CD4-positive, CD25-positive, alpha-beta regulatory T cell (primary cell): Measurements from ENCODE around the gene ZDHHC8. TPM values are rescaled to one million over a fixed set of nuclear protein-coding genes. Genes with fewer than 3 reads are reported as not detected.
A peak's percentile ranks its signal among the peaks of the same experiment; 100 is the strongest.

ENCODE experiments used
- ATAC-seq, 2 donors: fragments of 150-1000 bp; cut with Tn5 transposase; one replicate each; pipeline ENCODE4 v1.10.0; 2021; ENCODE audit warnings: low read depth in 2 of 2, moderate number of reproducible peaks in 2 of 2, moderate library complexity in 1 of 2
- DNase-seq, 3 donors: peaks; one replicate each; pipeline versions ENCODE4 v3.0.0 to v3.0.0-alpha.2; 2012 to 2022; ENCODE audit warnings: mixed read lengths in 1 of 3
- H3K27ac ChIP-seq: one replicate; pipeline ENCODE4 v1.7.0; 2013; ENCODE audit warnings: mild to moderate bottlenecking, low read length; ENCODE audit not compliant: insufficient read depth, poor library complexity, severe bottlenecking
- H3K27me3 ChIP-seq: one replicate; pipeline ENCODE4 v1.7.0; 2013; ENCODE audit warnings: low read length; ENCODE audit not compliant: control insufficient read depth, insufficient read depth
- H3K36me3 ChIP-seq: one replicate; pipeline ENCODE4 v1.7.0; 2013; ENCODE audit warnings: mild to moderate bottlenecking, low read length, moderate library complexity; ENCODE audit not compliant: control insufficient read depth, insufficient read depth
- H3K4me1 ChIP-seq: 2 replicates; pipeline ENCODE4 v1.7.0; 2013; ENCODE audit warnings: mild to moderate bottlenecking, low read length; ENCODE audit not compliant: insufficient read depth, control insufficient read depth, poor library complexity, severe bottlenecking
- H3K4me3 ChIP-seq: one replicate; pipeline ENCODE4 v1.7.0; 2013; ENCODE audit warnings: low read depth, mild to moderate bottlenecking, low read length, moderate library complexity
- H3K9me3 ChIP-seq, 2 experiments: 1 replicate in 1 of 2; 2 replicates in 1 of 2; pipeline ENCODE4 v1.7.0; 2013; ENCODE audit warnings: low read length in 2 of 2, mild to moderate bottlenecking in 1 of 2, moderate library complexity in 1 of 2; ENCODE audit not compliant: control insufficient read depth in 2 of 2
- H3K27ac Mint-ChIP-seq, 3 donors: one replicate each; pipeline ENCODE4 v1.8.0; 2020 to 2022; ENCODE audit warnings: mild to moderate bottlenecking in 3 of 3, mixed read lengths in 3 of 3, moderate library complexity in 2 of 3
- H3K27me3 Mint-ChIP-seq: one replicate; pipeline ENCODE4 v1.8.0; 2022; ENCODE audit warnings: mild to moderate bottlenecking, mixed read lengths
- H3K36me3 Mint-ChIP-seq: one replicate; pipeline ENCODE4 v1.8.0; 2020; ENCODE audit warnings: mixed read lengths
- H3K4me1 Mint-ChIP-seq, 4 donors: one replicate each; pipeline ENCODE4 v1.8.0; 2020 to 2022; ENCODE audit warnings: mixed read lengths in 4 of 4, mild to moderate bottlenecking in 1 of 4
- H3K4me3 Mint-ChIP-seq, 4 donors: one replicate each; pipeline ENCODE4 v1.8.0; 2020 to 2022; ENCODE audit warnings: mild to moderate bottlenecking in 4 of 4, mixed read lengths in 4 of 4, moderate library complexity in 3 of 4
- H3K9me3 Mint-ChIP-seq, 7 donors: one replicate each; pipeline ENCODE4 v1.8.0; 2020 to 2022; ENCODE audit warnings: mixed read lengths in 7 of 7, mild to moderate bottlenecking in 3 of 7, moderate library complexity in 2 of 7
- polyA plus RNA-seq, 4 donors: library from polyadenylated mRNA; unstranded; fragments of 300-500 nt; fragmentation: Illumina TruSeq; gene quantifications; one replicate each; pipeline ENCODE4 v1.2.3, GENCODE V29; 2021
- total RNA-seq: library from RNA; stranded (reverse); gene quantifications from one replicate; pipeline ENCODE4 v1.2.3, GENCODE V29; 2022

The ZDHHC8 gene
- total and polyA plus RNA-seq, 5 donors from 2014 or later = 1.2 to 76.7 (median 1.9) TPM

DNA sequence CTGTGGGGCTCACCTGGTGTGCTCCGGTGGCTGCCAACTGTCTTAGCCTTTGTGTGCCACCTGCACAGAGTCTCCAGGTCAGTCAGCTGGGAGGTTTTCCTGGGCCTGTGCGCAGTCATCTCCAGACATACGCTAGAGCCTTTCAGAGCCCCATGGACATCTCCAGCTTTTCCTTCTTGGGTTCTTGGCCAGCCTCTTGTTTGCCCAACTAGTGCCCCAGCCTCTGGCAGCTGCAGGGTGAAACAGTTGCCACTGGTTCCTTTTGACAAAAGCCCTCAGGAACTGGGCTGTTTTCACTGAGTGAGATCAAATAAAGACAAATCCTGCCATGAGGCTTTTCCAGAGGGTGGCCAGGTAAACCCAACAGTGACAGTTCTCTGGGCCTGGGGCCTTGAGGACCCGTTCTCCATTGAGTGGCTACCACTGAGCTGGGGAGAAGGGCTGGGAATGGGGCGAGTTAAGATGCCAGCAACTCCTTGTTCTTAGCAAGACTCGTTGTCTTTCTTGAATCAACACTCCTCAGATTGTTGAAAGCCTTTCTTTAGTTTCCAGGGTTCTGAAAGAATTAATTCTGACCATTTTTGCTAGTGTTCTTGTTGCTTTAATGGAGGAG lies 32.4 kb upstream of the ZDHHC8 start:
- Histone ChIP-seq H3K36me3 (peaks cover 34% of the 10 kb centered on the region), H3K4me1 (peaks cover 36% of the 10 kb centered on the region), H3K27me3 (no peaks in the 10 kb centered on the region), H3K4me3 (peak overlapping the region; percentile 14), H3K9me3 (peaks cover 0 to 1% of the 10 kb centered on the region in 2 experiments), H3K27ac (peak overlapping the region; percentile 84)
- ATAC-seq (no peak), DNase-seq (no peak)
- Mint-ChIP-seq H3K9me3 (peaks cover 0 to 1% (median 0%) of the 10 kb centered on the region in 7 donors), H3K36me3 (peaks cover 32% of the 10 kb centered on the region), H3K4me3 (peak overlapping the region in 2 of 4 donors; percentile 16 to 85), H3K27me3 (no peaks in the 10 kb centered on the region), H3K4me1 (peaks cover 23 to 76% (median 45%) of the 10 kb centered on the region in 4 donors), H3K27ac (peak overlapping the region in 2 of 3 donors; percentile 95 to 97)

DNA sequence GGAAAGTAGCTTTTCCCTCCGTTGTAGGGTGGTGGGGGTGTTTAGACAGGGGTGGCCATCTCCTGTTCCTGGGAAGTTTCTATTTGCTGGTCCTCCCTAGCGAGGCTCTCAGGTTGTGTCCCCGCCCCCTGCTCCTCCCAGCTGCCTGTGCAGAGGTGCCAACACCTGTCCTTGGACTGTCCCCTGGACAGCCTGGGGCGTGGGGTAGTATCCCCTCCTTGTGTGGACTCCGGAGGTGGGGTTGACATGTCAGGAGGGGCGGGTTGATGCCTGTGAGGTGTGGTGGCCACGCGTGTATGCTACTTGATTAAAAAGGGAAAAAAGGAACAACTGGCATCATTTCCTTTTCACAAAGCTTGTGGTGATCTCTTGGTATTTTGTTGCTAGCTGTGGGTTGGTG lies 30.0 kb upstream of the ZDHHC8 start:
- Mint-ChIP-seq H3K27me3 (no peaks in the 10 kb centered on the region), H3K4me3 (peak overlapping the region in 2 of 4 donors; percentile 50 to 51), H3K9me3 (peaks cover 0 to 1% (median 0%) of the 10 kb centered on the region in 7 donors), H3K27ac (peak overlapping the region in 2 of 3 donors; percentile 95 to 97), H3K36me3 (peaks cover 17% of the 10 kb centered on the region), H3K4me1 (peaks cover 19 to 57% (median 32%) of the 10 kb centered on the region in 4 donors)
- Histone ChIP-seq H3K27me3 (no peaks in the 10 kb centered on the region), H3K4me1 (peaks cover 29% of the 10 kb centered on the region), H3K27ac (peak overlapping the region; percentile 84), H3K4me3 (no peak overlapping the region), H3K9me3 (no peaks in the 10 kb centered on the region), H3K36me3 (peaks cover 35% of the 10 kb centered on the region)
- ATAC-seq (no peak), DNase-seq (no peak)

DNA sequence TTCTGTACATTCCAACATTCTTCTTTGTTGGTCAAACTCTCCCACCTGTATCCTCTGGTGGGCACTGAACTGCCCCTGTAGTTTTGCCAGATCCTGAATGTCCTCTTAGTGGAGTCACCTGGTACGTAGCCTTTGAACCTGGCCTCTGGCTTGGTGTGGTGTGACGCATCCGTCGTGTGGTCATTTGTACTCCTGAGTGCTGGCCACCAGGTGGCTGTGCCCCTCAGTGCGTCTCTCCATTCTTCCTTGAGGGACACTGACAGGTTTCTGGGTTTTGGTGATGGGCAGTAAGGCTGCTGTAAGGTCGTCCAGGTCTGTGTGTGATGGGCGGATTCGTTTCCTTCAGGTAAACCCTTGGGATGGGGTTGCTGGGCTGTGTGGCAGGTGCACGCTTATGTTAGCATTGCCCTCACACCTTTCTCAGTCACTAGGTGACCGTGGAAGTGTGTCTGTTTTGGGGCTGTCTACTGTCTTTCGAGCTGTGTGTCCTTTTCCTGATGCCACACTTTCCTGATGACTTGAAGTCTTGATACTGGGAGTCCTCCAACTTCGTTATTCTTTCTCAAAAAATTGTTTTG lies 29.3 kb upstream of the ZDHHC8 start:
- peaks cover 16 to 53% (median 28%) of the 10 kb centered on the region in 4 donors for H3K4me1 Mint-ChIP-seq

DNA sequence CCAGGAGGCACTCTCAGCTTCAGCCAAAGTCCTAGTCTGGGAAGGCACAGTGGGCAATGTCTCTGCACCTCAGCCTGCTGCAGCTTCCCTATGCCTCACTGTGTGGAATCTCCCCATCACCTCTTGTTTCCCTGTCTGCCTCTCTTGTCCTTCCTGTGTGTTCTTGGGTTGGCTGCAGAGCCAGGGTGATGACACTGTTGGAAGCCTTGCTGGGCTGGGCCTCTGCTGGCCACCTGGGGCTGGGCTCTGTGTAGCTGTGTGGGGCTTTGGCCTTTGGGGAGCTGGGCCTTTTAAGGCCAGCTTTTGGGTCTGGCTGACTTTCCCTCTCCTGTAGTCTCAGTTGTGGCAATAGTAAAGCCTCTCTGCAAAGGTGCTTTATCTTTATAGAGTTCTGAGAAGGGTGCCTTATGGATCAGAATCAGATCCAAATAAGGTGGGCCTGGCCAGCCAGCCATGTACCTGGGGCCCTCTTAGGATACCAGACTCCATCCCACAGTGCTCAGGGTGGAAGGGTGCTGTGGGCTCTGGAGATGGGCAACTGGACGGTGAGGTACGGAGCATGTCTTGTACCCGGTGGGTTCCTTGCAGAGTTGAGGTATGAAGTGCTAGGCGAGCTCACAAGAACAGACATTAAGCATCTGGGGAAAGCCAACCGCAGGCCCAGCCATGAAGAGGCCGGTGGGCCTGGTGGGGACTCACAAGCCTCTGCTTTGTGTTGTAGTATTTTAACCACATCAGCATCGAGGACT lies 26.0 kb upstream of the ZDHHC8 start:
- H3K9me3 Mint-ChIP-seq = no peaks in the 10 kb centered on the region
- H3K4me1 Mint-ChIP-seq = peaks cover 0 to 26% (median 7%) of the 10 kb centered on the region in 4 donors
- no peak for ATAC-seq
- H3K27me3 ChIP-seq = no peaks in the 10 kb centered on the region
- no peaks in the 10 kb centered on the region for H3K9me3 ChIP-seq
- H3K27ac ChIP-seq = no peak overlapping the region
- no peaks in the 10 kb centered on the region for H3K27me3 Mint-ChIP-seq
- H3K36me3 Mint-ChIP-seq = peaks cover 15% of the 10 kb centered on the region
- no peak overlapping the region for H3K4me3 ChIP-seq
- DNase-seq = no peak
- H3K36me3 ChIP-seq = peaks cover 51% of the 10 kb centered on the region
- H3K4me3 Mint-ChIP-seq = peak overlapping the region in 1 of 4 donors; percentile 15
- peak overlapping the region in 1 of 3 donors; percentile 52 for H3K27ac Mint-ChIP-seq
- peaks cover 10% of the 10 kb centered on the region for H3K4me1 ChIP-seq

More for the DNA sequence above, 29.3 kb upstream of the ZDHHC8 start:
- H3K27me3 Mint-ChIP-seq = no peaks in the 10 kb centered on the region
- H3K27ac ChIP-seq = no peak overlapping the region
- peak overlapping the region in 2 of 3 donors; percentile 95 to 97 for H3K27ac Mint-ChIP-seq
- no peaks in the 10 kb centered on the region for H3K9me3 ChIP-seq
- peak overlapping the region in 3 of 4 donors; percentile 38 to 54 (median 50) for H3K4me3 Mint-ChIP-seq
- no peak overlapping the region for H3K4me3 ChIP-seq
- H3K4me1 ChIP-seq = peaks cover 29% of the 10 kb centered on the region
- H3K36me3 ChIP-seq = peaks cover 35% of the 10 kb centered on the region
- no peak for DNase-seq
- H3K36me3 Mint-ChIP-seq = peaks cover 13% of the 10 kb centered on the region
- no peaks in the 10 kb centered on the region for H3K27me3 ChIP-seq
- no peak for ATAC-seq
- no peaks in the 10 kb centered on the region for H3K9me3 Mint-ChIP-seq

DNA sequence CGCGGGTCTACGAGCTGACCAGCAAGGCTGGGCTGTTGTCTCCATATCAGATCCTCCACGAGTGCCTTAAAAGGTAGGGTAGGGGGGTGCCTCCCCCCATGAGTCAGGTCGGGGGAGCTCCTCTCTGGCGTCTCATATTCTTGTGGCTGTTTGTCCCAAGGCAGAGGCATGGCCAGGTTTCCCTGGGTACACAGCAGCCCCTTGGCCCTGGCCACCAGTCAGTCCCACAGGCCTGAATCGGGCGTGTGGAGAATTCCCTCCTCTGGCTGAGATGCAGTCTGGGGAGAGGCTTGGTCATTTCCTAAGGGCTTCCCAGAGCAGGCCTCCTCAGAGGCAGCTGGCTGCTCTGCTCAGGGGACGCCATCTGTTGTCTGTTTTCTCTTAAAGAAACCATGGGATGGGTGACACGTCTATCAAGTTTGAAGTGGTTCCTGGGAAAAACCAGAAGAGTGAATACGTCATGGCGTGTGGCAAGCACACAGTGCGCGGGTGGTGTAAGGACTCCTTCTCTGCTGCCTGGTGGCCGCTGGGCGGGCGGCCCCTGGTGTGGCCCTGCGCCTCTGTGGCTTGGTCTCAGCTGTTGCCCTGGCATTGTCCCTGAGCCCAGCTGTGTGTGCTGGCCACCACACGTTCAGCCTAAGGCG lies 25.3 kb upstream of the ZDHHC8 start:
- peaks cover 51% of the 10 kb centered on the region for H3K36me3 ChIP-seq
- Mint-ChIP-seq H3K9me3 (no peaks in the 10 kb centered on the region), H3K27ac (no peak overlapping the region), H3K4me3 (no peak overlapping the region), H3K27me3 (no peaks in the 10 kb centered on the region), H3K36me3 (peaks cover 15% of the 10 kb centered on the region), H3K4me1 (peaks cover 0 to 26% (median 5%) of the 10 kb centered on the region in 4 donors)
- peaks cover 3% of the 10 kb centered on the region for H3K4me1 ChIP-seq
- no peaks in the 10 kb centered on the region for H3K27me3 ChIP-seq
- H3K9me3 ChIP-seq = no peaks in the 10 kb centered on the region
- ATAC-seq (no peak), DNase-seq (no peak)
- H3K4me3 ChIP-seq = no peak overlapping the region
- H3K27ac ChIP-seq = no peak overlapping the region

DNA sequence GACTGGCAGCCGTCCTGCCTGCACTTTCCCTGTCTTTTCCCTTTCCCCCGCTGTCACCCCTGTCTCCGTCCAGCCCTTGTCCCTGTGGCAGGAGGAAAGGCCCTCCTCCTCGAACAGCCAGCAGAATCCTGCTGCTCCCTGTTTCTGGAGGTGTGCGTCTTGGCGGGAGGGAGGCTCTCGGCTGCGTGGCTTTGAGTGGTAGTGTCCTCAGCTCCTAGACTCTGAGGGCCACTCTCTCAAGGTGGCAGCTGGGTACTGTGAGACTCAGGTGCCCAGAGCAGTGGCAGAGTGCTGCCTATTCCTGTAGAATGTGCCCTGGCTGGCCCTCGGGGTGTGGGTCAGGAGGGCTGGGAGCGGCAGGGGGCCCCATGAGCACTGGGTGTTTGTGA lies 24.8 kb upstream of the ZDHHC8 start:
- H3K9me3 Mint-ChIP-seq = no peaks in the 10 kb centered on the region
- Histone ChIP-seq H3K27me3 (no peaks in the 10 kb centered on the region), H3K4me1 (peaks cover 3% of the 10 kb centered on the region), H3K4me3 (no peak overlapping the region), H3K9me3 (no peaks in the 10 kb centered on the region), H3K36me3 (peaks cover 51% of the 10 kb centered on the region), H3K27ac (no peak overlapping the region)
- H3K4me1 Mint-ChIP-seq = peaks cover 0 to 24% (median 6%) of the 10 kb centered on the region in 4 donors
- peaks cover 15% of the 10 kb centered on the region for H3K36me3 Mint-ChIP-seq
- no peak overlapping the region for H3K4me3 Mint-ChIP-seq
- no peak for DNase-seq
- no peak for ATAC-seq
- H3K27me3 Mint-ChIP-seq = no peaks in the 10 kb centered on the region
- H3K27ac Mint-ChIP-seq = no peak overlapping the region

DNA sequence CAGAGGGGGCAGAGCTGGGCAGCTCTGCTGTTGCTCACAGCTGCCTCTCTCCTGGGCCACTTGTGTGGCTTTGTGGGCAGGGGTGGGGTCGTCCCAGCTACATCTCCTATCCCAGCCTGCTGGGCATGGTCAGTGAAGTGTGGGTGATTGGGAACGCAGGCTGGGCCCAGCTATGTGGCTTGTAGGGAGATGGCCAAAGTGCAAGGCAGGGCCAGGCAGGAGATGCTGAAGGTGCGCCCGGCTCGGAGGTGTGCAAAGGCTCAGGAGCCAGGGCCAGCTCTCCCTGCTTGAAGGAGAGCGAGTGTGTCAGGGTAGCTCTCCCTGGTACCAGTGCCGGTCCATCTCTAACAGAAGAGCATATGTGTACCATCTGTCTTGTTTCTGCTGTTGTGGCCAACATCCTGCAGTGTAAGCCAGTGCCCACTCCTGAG lies 24.1 kb upstream of the ZDHHC8 start:
- peaks cover 51% of the 10 kb centered on the region for H3K36me3 ChIP-seq
- H3K27ac ChIP-seq = no peak overlapping the region
- peaks cover 15% of the 10 kb centered on the region for H3K36me3 Mint-ChIP-seq
- H3K4me3 Mint-ChIP-seq = no peak overlapping the region
- H3K27me3 ChIP-seq = no peaks in the 10 kb centered on the region
- no peaks in the 10 kb centered on the region for H3K27me3 Mint-ChIP-seq
- ATAC-seq (no peak), DNase-seq (no peak)
- no peaks in the 10 kb centered on the region for H3K9me3 Mint-ChIP-seq
- peaks cover 8% of the 10 kb centered on the region for H3K4me1 ChIP-seq
- peak overlapping the region in 1 of 3 donors; percentile 71 for H3K27ac Mint-ChIP-seq
- no peaks in the 10 kb centered on the region for H3K9me3 ChIP-seq
- peaks cover 0 to 22% (median 9%) of the 10 kb centered on the region in 4 donors for H3K4me1 Mint-ChIP-seq
- no peak overlapping the region for H3K4me3 ChIP-seq
